ENCODE data around the gene UPF3A.

UPF3A gene

DNA sequence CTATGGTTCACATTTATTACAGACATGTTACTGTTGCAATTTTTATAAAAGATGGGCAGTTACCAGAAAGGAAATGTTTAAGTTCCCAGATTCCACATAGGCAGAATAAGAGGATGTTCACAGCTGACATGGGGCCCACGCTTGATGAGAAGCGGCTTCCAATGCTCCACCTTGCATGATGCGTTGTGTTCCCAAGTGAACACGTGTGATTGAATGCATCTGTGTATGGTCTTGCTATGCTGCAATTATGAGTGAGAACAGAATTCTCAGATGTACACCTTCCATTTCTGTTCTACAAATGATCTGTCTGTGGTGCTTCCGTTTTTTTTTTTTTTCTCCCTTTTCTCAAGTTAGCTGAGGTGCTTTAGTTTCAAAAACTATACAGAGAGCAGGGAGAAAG lies 15.5 kb downstream of the UPF3A start:
- no peak for TF ChIP-seq CTCF (IDR thresholded peaks at IDR 0.05; ENCODE audit: insufficient read depth, low read length)
- no peak for TF ChIP-seq POLR2AphosphoS5 (IDR thresholded peaks at IDR 0.05; ENCODE audit: low read depth)
- TF ChIP-seq, protein P1, sequence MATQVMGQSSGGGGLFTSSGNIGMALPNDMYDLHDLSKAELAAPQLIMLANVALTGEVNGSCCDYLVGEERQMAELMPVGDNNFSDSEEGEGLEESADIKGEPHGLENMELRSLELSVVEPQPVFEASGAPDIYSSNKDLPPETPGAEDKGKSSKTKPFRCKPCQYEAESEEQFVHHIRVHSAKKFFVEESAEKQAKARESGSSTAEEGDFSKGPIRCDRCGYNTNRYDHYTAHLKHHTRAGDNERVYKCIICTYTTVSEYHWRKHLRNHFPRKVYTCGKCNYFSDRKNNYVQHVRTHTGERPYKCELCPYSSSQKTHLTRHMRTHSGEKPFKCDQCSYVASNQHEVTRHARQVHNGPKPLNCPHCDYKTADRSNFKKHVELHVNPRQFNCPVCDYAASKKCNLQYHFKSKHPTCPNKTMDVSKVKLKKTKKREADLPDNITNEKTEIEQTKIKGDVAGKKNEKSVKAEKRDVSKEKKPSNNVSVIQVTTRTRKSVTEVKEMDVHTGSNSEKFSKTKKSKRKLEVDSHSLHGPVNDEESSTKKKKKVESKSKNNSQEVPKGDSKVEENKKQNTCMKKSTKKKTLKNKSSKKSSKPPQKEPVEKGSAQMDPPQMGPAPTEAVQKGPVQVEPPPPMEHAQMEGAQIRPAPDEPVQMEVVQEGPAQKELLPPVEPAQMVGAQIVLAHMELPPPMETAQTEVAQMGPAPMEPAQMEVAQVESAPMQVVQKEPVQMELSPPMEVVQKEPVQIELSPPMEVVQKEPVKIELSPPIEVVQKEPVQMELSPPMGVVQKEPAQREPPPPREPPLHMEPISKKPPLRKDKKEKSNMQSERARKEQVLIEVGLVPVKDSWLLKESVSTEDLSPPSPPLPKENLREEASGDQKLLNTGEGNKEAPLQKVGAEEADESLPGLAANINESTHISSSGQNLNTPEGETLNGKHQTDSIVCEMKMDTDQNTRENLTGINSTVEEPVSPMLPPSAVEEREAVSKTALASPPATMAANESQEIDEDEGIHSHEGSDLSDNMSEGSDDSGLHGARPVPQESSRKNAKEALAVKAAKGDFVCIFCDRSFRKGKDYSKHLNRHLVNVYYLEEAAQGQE (IDR thresholded peaks at IDR 0.05; ENCODE audit: insufficient replicate concordance, low read depth), result no peak
- TF ChIP-seq GABPA (IDR thresholded peaks at IDR 0.05; ENCODE audit: low read depth), result no peak
- TF ChIP-seq SPI1 (IDR thresholded peaks at IDR 0.05; ENCODE audit: borderline replicate concordance, low read depth), result no peak
- Histone ChIP-seq H3K4me3 (replicated peaks; ENCODE audit: insufficient read depth, low read length) (no peak overlapping the region), H3K27ac (replicated peaks) (no peak overlapping the region), H3K27me3 (ENCODE audit: insufficient read depth, poor library complexity, severe bottlenecking) (no peaks in the 10 kb centered on the region)
- DNase-seq (ENCODE audit: low read depth in 1 of 2, low spot score in 1 of 2), result no peak

DNA sequence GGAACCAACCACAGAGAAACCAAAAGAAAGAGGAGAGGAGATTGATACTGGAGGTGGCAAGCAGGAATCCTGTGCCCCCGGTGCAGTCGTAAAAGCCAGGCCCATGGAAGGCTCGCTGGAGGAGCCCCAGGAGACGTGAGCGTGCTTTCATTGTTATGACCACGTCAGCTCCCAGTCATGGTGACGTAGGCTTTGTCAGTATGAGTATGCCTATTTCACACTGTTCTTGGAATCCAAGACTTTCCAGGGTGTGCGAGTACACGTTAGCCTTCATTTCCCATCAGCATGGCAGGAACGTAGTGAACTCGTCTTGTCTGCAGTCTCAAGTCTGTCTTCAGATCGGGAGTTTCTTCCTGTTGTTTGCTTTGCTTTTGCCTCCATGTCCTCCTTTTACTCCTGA lies 17.5 kb downstream of the UPF3A start:
- DNase-seq (ENCODE audit: low read depth in 1 of 2, low spot score in 1 of 2), result no peak
- no peaks in the 10 kb centered on the region for H3K27me3 ChIP-seq (ENCODE audit: insufficient read depth, poor library complexity, severe bottlenecking)
- TF ChIP-seq GABPA (IDR thresholded peaks at IDR 0.05; ENCODE audit: low read depth) (no peak), SPI1 (IDR thresholded peaks at IDR 0.05; ENCODE audit: borderline replicate concordance, low read depth) (no peak), POLR2AphosphoS5 (IDR thresholded peaks at IDR 0.05; ENCODE audit: low read depth) (no peak), CTCF (IDR thresholded peaks at IDR 0.05; ENCODE audit: insufficient read depth, low read length) (no peak)
- TF ChIP-seq, protein P1 (IDR thresholded peaks at IDR 0.05; ENCODE audit: insufficient replicate concordance, low read depth), result no peak
- H3K4me3 ChIP-seq (replicated peaks; ENCODE audit: insufficient read depth, low read length), result no peak overlapping the region
- H3K27ac ChIP-seq (replicated peaks), result no peak overlapping the region

GRCh38 chr13:114299604-114300305 lies 18.4 kb downstream of the UPF3A start:
- H3K27me3 ChIP-seq (ENCODE audit: insufficient read depth, poor library complexity, severe bottlenecking), result no peaks in the 10 kb centered on the region
- no peak for DNase-seq (ENCODE audit: low read depth in 1 of 2, low spot score in 1 of 2)
- no peak overlapping the region for H3K27ac ChIP-seq (replicated peaks)
- H3K4me3 ChIP-seq (replicated peaks; ENCODE audit: insufficient read depth, low read length), result no peak overlapping the region
- TF ChIP-seq POLR2AphosphoS5 (IDR thresholded peaks at IDR 0.05; ENCODE audit: low read depth), result no peak
- no peak for TF ChIP-seq CTCF (IDR thresholded peaks at IDR 0.05; ENCODE audit: insufficient read depth, low read length)
- TF ChIP-seq, protein P1 (IDR thresholded peaks at IDR 0.05; ENCODE audit: insufficient replicate concordance, low read depth), result no peak
- TF ChIP-seq SPI1 (IDR thresholded peaks at IDR 0.05; ENCODE audit: borderline replicate concordance, low read depth), result no peak
- no peak for TF ChIP-seq GABPA (IDR thresholded peaks at IDR 0.05; ENCODE audit: low read depth)

Measured in HL-60 (cell line).